ENCODE measurements around the gene SLC25A12.

SLC25A12 gene

GRCh38 chr2:171836146-171836910 is 57.7 kb downstream of the SLC25A12 start:
- Histone ChIP-seq H3K36me3 (ENCODE audit: low read depth) (peaks cover 71% of the 10 kb centered on the region), H3K9me3 (ENCODE audit: severe bottlenecking) (no peaks in the 10 kb centered on the region), H3K4me1 (ENCODE audit: insufficient read depth, poor library complexity, severe bottlenecking) (no peaks in the 10 kb centered on the region), H3K27ac (ENCODE audit: poor library complexity, severe bottlenecking) (no peak overlapping the region), H3K4me3 (ENCODE audit: severe bottlenecking) (no peak overlapping the region), H3K27me3 (ENCODE audit: insufficient read depth, poor library complexity, severe bottlenecking) (no peaks in the 10 kb centered on the region)
- DNase-seq (ENCODE audit: low spot score) (no peak), ATAC-seq (ENCODE audit: low read depth) (no peak)
- TF ChIP-seq, protein P1, sequence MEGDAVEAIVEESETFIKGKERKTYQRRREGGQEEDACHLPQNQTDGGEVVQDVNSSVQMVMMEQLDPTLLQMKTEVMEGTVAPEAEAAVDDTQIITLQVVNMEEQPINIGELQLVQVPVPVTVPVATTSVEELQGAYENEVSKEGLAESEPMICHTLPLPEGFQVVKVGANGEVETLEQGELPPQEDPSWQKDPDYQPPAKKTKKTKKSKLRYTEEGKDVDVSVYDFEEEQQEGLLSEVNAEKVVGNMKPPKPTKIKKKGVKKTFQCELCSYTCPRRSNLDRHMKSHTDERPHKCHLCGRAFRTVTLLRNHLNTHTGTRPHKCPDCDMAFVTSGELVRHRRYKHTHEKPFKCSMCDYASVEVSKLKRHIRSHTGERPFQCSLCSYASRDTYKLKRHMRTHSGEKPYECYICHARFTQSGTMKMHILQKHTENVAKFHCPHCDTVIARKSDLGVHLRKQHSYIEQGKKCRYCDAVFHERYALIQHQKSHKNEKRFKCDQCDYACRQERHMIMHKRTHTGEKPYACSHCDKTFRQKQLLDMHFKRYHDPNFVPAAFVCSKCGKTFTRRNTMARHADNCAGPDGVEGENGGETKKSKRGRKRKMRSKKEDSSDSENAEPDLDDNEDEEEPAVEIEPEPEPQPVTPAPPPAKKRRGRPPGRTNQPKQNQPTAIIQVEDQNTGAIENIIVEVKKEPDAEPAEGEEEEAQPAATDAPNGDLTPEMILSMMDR (IDR thresholded peaks at IDR 0.05; ENCODE audit: poor library complexity, severe bottlenecking) = no peak

- Histone ChIP-seq H3K27me3 (ENCODE audit: insufficient read depth, poor library complexity, severe bottlenecking) (no peaks in the 10 kb centered on the region), H3K36me3 (ENCODE audit: low read depth) (peaks cover 79% of the 10 kb centered on the region), H3K4me3 (ENCODE audit: severe bottlenecking) (no peak overlapping the region), H3K27ac (ENCODE audit: poor library complexity, severe bottlenecking) (no peak overlapping the region), H3K4me1 (ENCODE audit: insufficient read depth, poor library complexity, severe bottlenecking) (no peaks in the 10 kb centered on the region), H3K9me3 (ENCODE audit: severe bottlenecking) (peaks cover 6% of the 10 kb centered on the region)
- ATAC-seq (ENCODE audit: low read depth) = no peak
- TF ChIP-seq, protein P1 (IDR thresholded peaks at IDR 0.05; ENCODE audit: poor library complexity, severe bottlenecking) = no peak
- DNase-seq (ENCODE audit: low spot score) = no peak
Measured at GRCh38 chr2:171835386-171835785, 58.7 kb downstream of the SLC25A12 start.

- Histone ChIP-seq H3K36me3 (ENCODE audit: low read depth) (peaks cover 87% of the 10 kb centered on the region), H3K4me1 (ENCODE audit: insufficient read depth, poor library complexity, severe bottlenecking) (no peaks in the 10 kb centered on the region), H3K27me3 (ENCODE audit: insufficient read depth, poor library complexity, severe bottlenecking) (no peaks in the 10 kb centered on the region), H3K9me3 (ENCODE audit: severe bottlenecking) (peaks cover 6% of the 10 kb centered on the region), H3K27ac (ENCODE audit: poor library complexity, severe bottlenecking) (no peak overlapping the region), H3K4me3 (ENCODE audit: severe bottlenecking) (no peak overlapping the region)
- TF ChIP-seq, protein P1 (IDR thresholded peaks at IDR 0.05; ENCODE audit: poor library complexity, severe bottlenecking) = no peak
- DNase-seq (ENCODE audit: low spot score) (no peak), ATAC-seq (ENCODE audit: low read depth) (no peak)
Measured at GRCh38 chr2:171834286-171834685, 59.8 kb downstream of the SLC25A12 start.

DNA sequence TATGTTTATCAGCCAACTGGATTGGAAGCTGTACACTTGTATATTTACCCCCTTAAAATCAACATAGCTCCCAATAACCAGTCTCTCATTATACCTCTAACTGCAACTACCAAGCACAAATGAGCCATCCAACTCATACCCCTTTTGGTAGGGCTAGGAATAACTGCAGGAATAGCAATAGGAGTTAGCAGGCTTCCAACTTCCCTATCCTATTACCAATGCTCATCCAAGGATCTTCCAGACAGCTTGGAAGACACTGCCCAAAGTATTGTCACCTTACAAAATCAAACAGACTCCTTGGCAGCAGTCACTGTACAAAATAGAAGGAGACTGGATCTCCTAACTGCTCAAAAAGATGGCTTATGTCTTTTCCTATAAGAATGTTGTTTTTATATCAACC is 61.6 kb downstream of the SLC25A12 start:
- H3K9me3 ChIP-seq (ENCODE audit: severe bottlenecking) = peaks cover 6% of the 10 kb centered on the region
- H3K27me3 ChIP-seq (ENCODE audit: insufficient read depth, poor library complexity, severe bottlenecking) = no peaks in the 10 kb centered on the region
- ATAC-seq (ENCODE audit: low read depth) = no peak
- DNase-seq (ENCODE audit: low spot score) = no peak
- H3K27ac ChIP-seq (ENCODE audit: poor library complexity, severe bottlenecking) = no peak overlapping the region
- no peak overlapping the region for H3K4me3 ChIP-seq (ENCODE audit: severe bottlenecking)
- H3K36me3 ChIP-seq (ENCODE audit: low read depth) = peaks cover 79% of the 10 kb centered on the region
- H3K4me1 ChIP-seq (ENCODE audit: insufficient read depth, poor library complexity, severe bottlenecking) = no peaks in the 10 kb centered on the region
- TF ChIP-seq, protein P1 (IDR thresholded peaks at IDR 0.05; ENCODE audit: poor library complexity, severe bottlenecking) = no peak

DNA sequence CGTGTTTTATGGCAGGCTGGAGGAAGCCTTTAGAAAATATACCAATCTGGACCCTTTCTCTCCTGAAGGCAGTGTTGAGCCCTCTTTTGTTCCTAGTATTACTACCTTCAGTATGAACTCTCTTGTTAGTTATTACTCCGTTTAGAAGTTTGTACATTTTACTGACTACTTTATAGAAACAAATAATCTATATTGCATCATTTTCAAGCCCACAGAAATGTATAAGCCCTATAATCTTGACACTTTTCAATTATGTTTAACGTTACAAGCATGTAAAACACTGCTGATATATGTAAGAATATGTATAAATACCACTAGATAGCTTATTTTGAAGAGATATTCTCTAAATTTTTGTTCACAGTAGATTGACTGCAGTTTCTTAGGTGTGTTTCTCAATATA is 64.0 kb downstream of the SLC25A12 start:
- TF ChIP-seq, protein P1 (IDR thresholded peaks at IDR 0.05; ENCODE audit: poor library complexity, severe bottlenecking) = no peak
- ATAC-seq (ENCODE audit: low read depth) (no peak), DNase-seq (ENCODE audit: low spot score) (no peak)
- Histone ChIP-seq H3K4me1 (ENCODE audit: insufficient read depth, poor library complexity, severe bottlenecking) (no peaks in the 10 kb centered on the region), H3K27ac (ENCODE audit: poor library complexity, severe bottlenecking) (no peak overlapping the region), H3K9me3 (ENCODE audit: severe bottlenecking) (peaks cover 6% of the 10 kb centered on the region), H3K27me3 (ENCODE audit: insufficient read depth, poor library complexity, severe bottlenecking) (no peaks in the 10 kb centered on the region), H3K36me3 (ENCODE audit: low read depth) (peaks cover 69% of the 10 kb centered on the region), H3K4me3 (ENCODE audit: severe bottlenecking) (no peak overlapping the region)
